HCT116 (cell line): ENCODE results near the gene NACC1. TPM values are rescaled to one million over a fixed set of nuclear protein-coding genes. Genes with fewer than 3 reads are reported as not detected.
A peak's percentile ranks its signal among the peaks of the same experiment; 100 is the strongest.

Experiments
- ATAC-seq: fragments of 200-7000 bp; cut with Tn5 transposase; 2 replicates; pipeline ENCODE4 v1.9.1; 2020; ENCODE audit warnings: mild to moderate bottlenecking, moderate library complexity
- BruUV-seq: library from RNA; stranded (reverse); fragments of 400-500 nt; replicated peaks from 2 replicates; lab custom pipeline; 2021; lab: Mats Ljungman, UMichigan
- CTCF ChIA-PET: fragments of 300-600 bp; sonication (Branson Sonifier 250); formaldehyde crosslinking; loops from one replicate; lab custom pipeline; 2021; ENCODE audit warnings: antibody characterized with exemption; lab: Charles Lee
- POLR2A ChIA-PET: fragments of 300-600, 350-600 bp; sonication (Branson Sonifier 250); formaldehyde crosslinking; loops from one replicate; lab custom pipeline; 2021; ENCODE audit warnings: antibody characterized with exemption; lab: Charles Lee
- RAD21 ChIA-PET, 2 experiments: fragments of 300-600 bp; sonication (Branson Sonifier 250); formaldehyde crosslinking; loops; one replicate each; lab custom pipeline; 2023; ENCODE audit warnings: low total read pairs in 2 of 2; ENCODE audit not compliant: uncharacterized antibody in 2 of 2, unreplicated experiment in 2 of 2, low non-redundant PET in 1 of 2; lab: Charles Lee
- DNase-seq: peaks from one replicate; pipeline ENCODE4 v3.0.0-alpha.2; 2010; ENCODE audit warnings: low read depth, low spot score
- H2AFZ ChIP-seq: fragments of 200-600 bp; shearing (Covaris generic), sonication (generic); 2 replicates; pipeline ENCODE4 v1.6.1; 2017; ENCODE audit warnings: low read depth, mixed run types, mixed read lengths, antibody characterized with exemption, low read length; ENCODE audit not compliant: poor library complexity, severe bottlenecking
- H3K27ac ChIP-seq: 2 replicates; pipeline ENCODE4 v1.5.1; 2012; ENCODE audit warnings: low read depth, low read length
- H3K27me3 ChIP-seq: fragments of 200-600 bp; sonication (generic); 2 replicates; pipeline ENCODE4 v1.6.1; 2016; ENCODE audit warnings: mixed run types, low read length, mixed read lengths; ENCODE audit not compliant: insufficient read depth
- H3K36me3 ChIP-seq, 2 experiments: fragments of 200-500 bp in 1 of 2; fragments of 200-600 bp in 1 of 2; sonication (Bioruptor generic) in 1 of 2; sonication (generic) in 1 of 2; 2 replicates each; pipeline versions ENCODE4 v1.5.1 to v1.6.1; 2014 to 2016; ENCODE audit warnings: low read length in 2 of 2, inconsistent platforms in 1 of 2, mixed read lengths in 1 of 2, mixed run types in 1 of 2; ENCODE audit not compliant: insufficient read depth in 2 of 2, control insufficient read depth in 1 of 2
- H3K4me1 ChIP-seq, 2 experiments: fragments of 200-600 bp in 1 of 2; sonication (generic) in 1 of 2; 2 replicates each; pipeline versions ENCODE4 v1.5.1 to v1.6.1; 2012 to 2017; ENCODE audit warnings: low read length in 2 of 2, inconsistent platforms in 1 of 2, mild to moderate bottlenecking in 1 of 2, mixed read lengths in 1 of 2, mixed run types in 1 of 2, moderate library complexity in 1 of 2; ENCODE audit not compliant: insufficient read depth in 2 of 2, control insufficient read depth in 1 of 2
- H3K4me2 ChIP-seq: fragments of 200-600 bp; sonication (generic); 2 replicates; pipeline ENCODE4 v1.6.1; 2017; ENCODE audit warnings: mixed run types, low read length, mixed read lengths
- H3K4me3 ChIP-seq, 2 experiments: fragments of 200-600 bp in 1 of 2; sonication (generic) in 1 of 2; replicated peaks in 1 of 2; 2 replicates each; pipeline ENCODE4 v1.5.1; 2011 to 2016; ENCODE audit warnings: low read length in 2 of 2, control low read depth in 1 of 2, low read depth in 1 of 2, mild to moderate bottlenecking in 1 of 2, mixed read lengths in 1 of 2, mixed run types in 1 of 2
- H3K79me2 ChIP-seq: fragments of 200-600 bp; sonication (generic); 2 replicates; pipeline ENCODE4 v1.6.1; 2017; ENCODE audit warnings: mild to moderate bottlenecking, mixed run types, low read length, moderate library complexity, mixed read lengths; ENCODE audit not compliant: insufficient read depth
- H3K9ac ChIP-seq: fragments of 200-600 bp; sonication (generic); 2 replicates; pipeline ENCODE4 v1.6.1; 2016; ENCODE audit warnings: low read length, mixed read lengths
- H3K9me2 ChIP-seq: fragments of 200-600 bp; sonication (generic), shearing (Covaris generic); 2 replicates; pipeline ENCODE4 v1.6.1; 2017; ENCODE audit warnings: mixed run types, mild to moderate bottlenecking, moderate library complexity; ENCODE audit not compliant: insufficient read depth
- H3K9me3 ChIP-seq, 2 experiments: fragments of 200-500 bp in 1 of 2; fragments of 200-600 bp in 1 of 2; sonication (Bioruptor generic) in 1 of 2; sonication (generic) in 1 of 2; 2 replicates each; pipeline ENCODE4 v1.6.1; 2014 to 2017; ENCODE audit warnings: low read length in 2 of 2, mixed read lengths in 2 of 2, inconsistent platforms in 1 of 2, low read depth in 1 of 2, mild to moderate bottlenecking in 1 of 2, mixed run types in 1 of 2, moderate library complexity in 1 of 2; ENCODE audit not compliant: control insufficient read depth in 1 of 2, insufficient read depth in 1 of 2
- H4K20me1 ChIP-seq: fragments of 200-600 bp; sonication (generic), shearing (Covaris generic); 2 replicates; pipeline ENCODE4 v1.6.1; 2017; ENCODE audit warnings: mixed run types, mild to moderate bottlenecking, moderate library complexity; ENCODE audit not compliant: insufficient read depth
- ZFX ChIP-seq: fragments of 450-650 bp; IDR thresholded peaks from 2 replicates; pipeline ENCODE4 v1.6.1; 2017
- intact Hi-C: fragments of 100-400 bp; cut with micrococcal nuclease; formaldehyde crosslinking; loops from 2 replicates; pipeline ENCODE4 v1.10.0; 2022
- total RNA-seq: library from RNA; stranded (reverse); gene quantifications from one replicate; pipeline ENCODE4 v1.2.1, GENCODE V29; 2021; ENCODE audit not compliant: unreplicated experiment
- TF ChIP-seq, protein P1 (sequence below): IDR thresholded peaks from 2 replicates; pipeline ENCODE4 v1.6.1; 2012

The NACC1 gene
- total RNA-seq, 1 experiment from 2014 or later = 181 TPM

GRCh38 chr19:13097463-13098258, 20.4 kb upstream of the NACC1 start:
- CTCF ChIA-PET = interaction anchor here (6.6 kb wide), 1 partner anchor 119 kb away, joined by 94 read pairs; no protein-coding TSS in a partner anchor
- ATAC-seq (peak; percentile 24), DNase-seq (no peak)
- RAD21 ChIA-PET = interaction anchor here in 1 of 2 experiments (0.5 kb wide), 1 partner anchor 66 kb away, joined by 3 read pairs; no protein-coding TSS in a partner anchor
- TF ChIP-seq, protein P1, sequence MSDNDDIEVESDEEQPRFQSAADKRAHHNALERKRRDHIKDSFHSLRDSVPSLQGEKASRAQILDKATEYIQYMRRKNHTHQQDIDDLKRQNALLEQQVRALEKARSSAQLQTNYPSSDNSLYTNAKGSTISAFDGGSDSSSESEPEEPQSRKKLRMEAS = no peak
- no TSS peak for BruUV-seq
- Histone ChIP-seq H3K27ac (no peak overlapping the region), H3K9me2 (no peaks in the 10 kb centered on the region), H2AFZ (no peak overlapping the region), H3K4me1 (peaks cover 9 to 46% of the 10 kb centered on the region in 2 experiments; a peak in 3 of 4 replicates), H3K9ac (peak overlapping the region; percentile 25; the same call in 1 of the 2 replicates), H3K27me3 (no peaks in the 10 kb centered on the region), H3K9me3 (no peaks in the 10 kb centered on the region), H3K79me2 (no peaks in the 10 kb centered on the region), H3K4me2 (peak overlapping the region; percentile 74), H4K20me1 (no peaks in the 10 kb centered on the region), H3K36me3 (no peaks in the 10 kb centered on the region), H3K4me3 (peak overlapping the region; percentile 28 to 35)
- POLR2A ChIA-PET = interaction anchor here (0.9 kb wide), 1 partner anchor 113 kb away, joined by 3 read pairs; no protein-coding TSS in a partner anchor
- intact Hi-C loops = no loop called here

GRCh38 chr19:13098277-13099072, 19.6 kb upstream of the NACC1 start:
- DNase-seq (no peak), ATAC-seq (no peak; the same call in 1 of the 2 replicates)
- POLR2A ChIA-PET = no interaction called here
- H3K9ac ChIP-seq = no peak overlapping the region
- H3K36me3 ChIP-seq = no peaks in the 10 kb centered on the region
- H3K9me2 ChIP-seq = no peaks in the 10 kb centered on the region
- no peaks in the 10 kb centered on the region for H3K79me2 ChIP-seq
- TF ChIP-seq, protein P1 = no peak
- TF ChIP-seq ZFX = no peak
- no peak overlapping the region for H3K27ac ChIP-seq
- H3K27me3 ChIP-seq = no peaks in the 10 kb centered on the region
- peak overlapping the region; percentile 35 for H2AFZ ChIP-seq
- H4K20me1 ChIP-seq = no peaks in the 10 kb centered on the region
- RAD21 ChIA-PET = no interaction called here
- BruUV-seq = no TSS peak
- peak overlapping the region; percentile 74 for H3K4me2 ChIP-seq
- H3K9me3 ChIP-seq = no peaks in the 10 kb centered on the region
- CTCF ChIA-PET = no interaction called here
- H3K4me1 ChIP-seq = peaks cover 9 to 53% of the 10 kb centered on the region in 2 experiments; a peak in 3 of 4 replicates
- intact Hi-C loops = no loop called here
- no peak overlapping the region; a peak in 1 of 4 replicates for H3K4me3 ChIP-seq
